Measurements from ENCODE around the gene PIK3CB.
A peak's percentile ranks its signal among the peaks of the same experiment; 100 is the strongest.
"Not testable (repeated sequence)": the region's sequence is repeated elsewhere in the genome, so short reads cannot be mapped to it uniquely, and the experiment has no call there.

PIK3CB gene

GRCh38 chr3:138732456-138732855, 102.3 kb downstream of the PIK3CB start:
- no peak for DNase-seq

DNA sequence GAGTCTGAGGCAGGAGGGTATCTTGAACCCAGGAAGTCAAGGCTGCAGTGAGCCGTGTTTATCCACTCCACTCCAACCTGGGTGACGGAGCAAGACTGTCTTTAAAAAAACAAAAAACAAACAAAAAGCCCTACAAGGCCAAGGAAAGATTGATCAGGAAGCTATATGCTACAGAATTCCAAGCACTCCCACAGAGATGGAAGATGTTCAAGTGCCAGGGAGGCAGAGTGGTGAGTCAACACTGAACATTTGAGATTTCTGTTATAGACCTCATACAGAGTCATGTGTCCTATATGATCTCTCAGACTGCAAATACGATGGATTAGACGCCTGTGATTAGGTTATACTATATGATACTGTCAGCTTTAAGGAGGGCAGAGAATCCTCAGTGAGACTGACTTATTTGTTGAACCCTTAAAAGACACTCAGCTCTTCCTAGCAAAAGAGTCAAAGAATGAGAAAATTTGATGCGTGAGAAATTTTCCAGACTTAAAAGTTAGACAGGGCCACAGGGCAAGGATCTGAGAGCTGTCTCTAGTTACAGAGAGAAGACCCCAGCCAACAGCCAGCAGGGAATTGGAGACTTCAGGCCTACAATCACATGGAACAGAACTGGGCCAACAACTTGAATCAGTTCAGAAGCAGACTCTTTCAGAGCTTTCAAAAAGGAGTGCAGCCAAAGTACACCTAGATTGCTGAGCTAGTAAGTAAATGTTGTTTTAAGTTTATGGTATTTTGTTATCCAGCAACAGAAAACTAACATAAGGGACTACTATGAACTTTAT, 107.6 kb downstream of the PIK3CB start:
- no peak for DNase-seq

- not testable (repeated sequence) for DNase-seq
These were observed 108.7 kb downstream of the PIK3CB start for GRCh38 chr3:138726042-138726441.

DNA sequence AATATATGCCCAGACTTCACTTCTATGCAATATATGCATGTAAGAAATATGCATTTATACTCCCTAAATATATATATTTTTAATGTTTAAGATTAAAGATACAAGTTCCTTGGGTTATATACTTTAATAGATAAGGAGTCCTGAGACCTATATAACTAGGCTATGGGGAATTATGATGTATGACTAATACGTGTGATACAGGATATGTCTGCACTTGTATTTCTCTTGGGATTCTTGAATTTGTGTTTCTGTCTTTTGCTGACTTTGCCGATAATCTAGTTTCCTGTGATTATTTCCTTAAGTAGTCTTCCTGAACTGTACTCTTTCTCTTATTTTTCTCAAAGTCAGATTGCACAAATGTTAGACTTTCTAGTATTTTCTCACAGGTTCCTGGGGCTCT, 109.6 kb downstream of the PIK3CB start:
- no peak for DNase-seq

GRCh38 chr3:138724443-138724842, 110.3 kb downstream of the PIK3CB start:
- DNase-seq: no peak

GRCh38 chr3:138718849-138719248, 115.9 kb downstream of the PIK3CB start:
- DNase-seq: no peak

DNA sequence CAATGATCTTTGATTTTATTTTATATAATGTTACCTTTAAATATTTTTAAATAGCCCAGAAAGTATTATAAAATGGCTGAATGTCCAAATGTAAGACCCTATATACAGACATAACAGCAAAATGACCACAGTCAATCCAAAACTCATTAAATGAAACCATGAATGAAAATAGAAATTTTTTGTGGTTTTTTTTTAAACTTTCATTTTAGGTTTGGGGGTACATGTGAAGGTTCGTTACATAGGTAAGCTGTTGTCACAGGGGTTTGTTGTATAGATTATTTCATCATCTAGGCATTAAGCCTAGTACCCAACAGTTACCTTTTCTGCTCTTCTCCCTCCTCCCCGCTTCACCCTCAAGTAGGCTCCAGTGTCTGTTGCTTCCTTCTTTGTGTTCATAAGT, 117.4 kb downstream of the PIK3CB start:
- no peak for DNase-seq

DNA sequence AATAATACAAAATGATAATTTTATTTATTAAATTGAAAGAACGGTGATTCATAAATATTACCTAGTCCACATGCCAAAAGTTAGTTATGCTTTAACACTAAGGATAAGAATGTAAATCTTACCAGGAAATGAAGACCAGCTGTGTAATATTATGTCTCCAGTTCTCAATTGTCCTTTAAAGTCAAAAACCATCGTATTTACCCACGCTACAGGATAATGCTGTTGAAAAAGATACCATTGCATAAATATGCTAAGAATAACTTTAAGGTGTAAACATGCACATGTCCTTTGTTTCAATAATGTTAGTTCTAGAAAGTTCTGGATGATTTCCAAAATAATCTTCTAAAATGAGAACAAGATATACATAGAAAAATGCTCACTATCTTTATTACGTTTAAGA, 122.6 kb downstream of the PIK3CB start:
- DNase-seq: no peak

DNA sequence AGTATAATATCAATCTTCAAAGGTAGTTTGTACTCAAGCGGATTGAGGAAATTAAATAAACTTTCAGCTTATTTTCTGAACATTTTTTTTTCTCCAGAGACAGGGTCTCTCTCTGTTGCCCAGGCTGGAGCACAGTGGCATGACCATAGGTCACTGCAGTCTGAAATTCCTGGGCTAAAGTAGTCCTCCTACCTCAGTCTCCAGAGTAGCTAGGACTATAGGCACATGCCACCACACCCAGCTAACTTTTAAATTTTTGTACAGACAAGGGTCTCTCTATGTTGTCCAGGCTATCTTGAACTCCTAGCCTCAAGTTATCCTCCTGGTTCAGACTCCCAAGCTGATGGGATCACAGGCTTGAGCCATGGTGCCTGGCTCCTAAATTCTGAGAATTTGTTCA, 129.1 kb downstream of the PIK3CB start:
- no peak for DNase-seq

- DNase-seq: no peak
These were observed 137.9 kb downstream of the PIK3CB start for GRCh38 chr3:138696666-138697370.

GRCh38 chr3:138694287-138695007, 140.3 kb downstream of the PIK3CB start:
- no peak for DNase-seq

DNA sequence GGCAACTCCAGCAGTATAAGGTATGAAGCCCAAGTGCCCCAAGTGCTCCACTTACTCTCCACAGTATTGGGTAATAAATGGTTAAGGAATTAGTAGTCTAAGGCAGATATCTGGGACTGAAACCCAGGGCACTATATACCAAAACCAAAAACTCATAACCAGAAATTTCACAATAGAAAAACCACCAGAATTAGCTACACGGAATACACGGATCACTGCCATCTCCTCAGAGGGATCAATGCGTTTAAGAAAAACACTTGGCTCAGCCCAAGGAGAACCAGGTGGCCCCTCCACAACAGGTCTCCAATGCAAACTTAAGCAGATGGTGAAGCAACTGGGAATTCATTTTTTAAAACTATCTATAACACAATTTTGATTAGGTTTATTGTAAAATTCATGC, 142.6 kb downstream of the PIK3CB start:
- DNase-seq: no peak

DNA sequence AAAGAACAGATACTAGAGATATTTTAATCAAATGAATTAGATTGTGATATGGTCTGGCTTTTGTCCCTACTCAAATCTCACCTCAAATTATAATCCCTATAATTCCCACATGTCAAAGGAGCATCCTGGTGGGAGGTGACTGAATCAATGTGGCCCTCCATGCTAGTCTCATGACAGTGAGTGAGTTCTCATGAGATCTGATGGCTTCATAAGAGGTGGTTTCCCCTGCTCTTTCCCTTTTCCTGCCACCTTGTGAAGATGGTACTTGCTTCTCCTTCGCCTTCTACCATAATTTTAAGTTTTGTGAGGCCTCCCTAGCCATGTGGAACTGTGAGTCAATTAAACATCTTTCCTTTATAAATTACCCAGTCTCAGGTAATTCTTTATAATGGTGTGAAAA, 143.4 kb downstream of the PIK3CB start:
- no peak for DNase-seq

- no peak for DNase-seq
These were observed 144.7 kb downstream of the PIK3CB start for GRCh38 chr3:138690036-138690435.

DNA sequence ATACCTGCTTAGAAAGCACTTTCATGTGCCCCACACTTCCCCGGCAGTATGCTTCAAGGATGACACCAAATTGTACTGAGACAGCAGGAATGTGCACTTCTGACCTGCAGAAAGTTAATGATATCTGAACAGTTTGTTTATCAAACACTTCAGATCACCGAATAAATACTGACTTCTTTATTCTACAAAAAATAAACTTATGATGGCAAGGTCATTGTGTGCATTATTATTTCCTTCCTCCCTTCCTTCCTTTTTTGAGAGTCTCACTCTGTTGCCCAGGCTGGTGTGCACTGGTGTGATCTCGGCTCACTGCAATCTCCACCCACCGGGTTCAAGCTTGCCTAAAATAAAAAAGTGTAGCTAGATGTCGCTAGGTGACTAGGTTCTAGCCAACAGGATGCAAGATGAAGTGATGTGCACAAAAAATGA, 145.8 kb downstream of the PIK3CB start:
- peak; percentile 3 for DNase-seq

DNA sequence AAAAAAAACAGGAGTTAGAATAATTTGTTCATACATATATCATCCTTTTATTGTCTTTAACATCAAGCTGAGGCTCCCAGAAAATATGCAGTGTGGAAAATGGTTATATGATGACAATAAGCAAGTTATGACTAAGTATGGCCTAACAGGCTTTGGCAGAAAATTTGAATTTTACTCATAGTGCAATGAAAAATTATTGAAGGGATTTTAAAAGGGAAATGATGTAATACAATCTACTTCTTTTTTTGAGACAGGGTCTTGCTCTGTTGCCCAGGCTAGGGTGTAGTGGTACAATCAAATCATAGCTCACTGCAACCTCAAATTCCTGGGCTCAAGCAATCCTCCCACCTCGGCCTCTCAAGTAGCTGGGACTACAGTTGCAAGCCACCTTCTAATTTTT, 147.5 kb downstream of the PIK3CB start:
- no peak for DNase-seq

GRCh38 chr3:138686771-138687221, 147.9 kb downstream of the PIK3CB start:
- peak; percentile 11 for DNase-seq

DNA sequence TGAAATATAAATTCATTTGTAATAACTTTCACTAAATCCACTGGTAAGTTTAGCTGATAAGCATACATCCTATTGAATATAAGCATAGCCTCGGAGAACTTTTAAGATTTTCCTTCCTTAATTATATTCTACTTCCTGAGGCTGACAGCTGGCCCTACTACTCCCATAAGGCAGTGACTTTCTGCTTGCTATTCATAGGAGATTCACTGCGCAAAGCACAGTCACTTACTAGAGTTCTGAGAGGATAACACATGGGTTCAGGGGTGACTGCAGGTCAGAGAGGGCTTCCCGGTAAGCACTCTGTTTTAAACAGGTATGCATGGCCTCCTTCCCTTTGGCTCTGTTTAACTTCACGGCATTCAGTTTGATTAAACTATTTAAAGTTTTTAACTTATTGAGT, 150.3 kb downstream of the PIK3CB start:
- DNase-seq: no peak

DNA sequence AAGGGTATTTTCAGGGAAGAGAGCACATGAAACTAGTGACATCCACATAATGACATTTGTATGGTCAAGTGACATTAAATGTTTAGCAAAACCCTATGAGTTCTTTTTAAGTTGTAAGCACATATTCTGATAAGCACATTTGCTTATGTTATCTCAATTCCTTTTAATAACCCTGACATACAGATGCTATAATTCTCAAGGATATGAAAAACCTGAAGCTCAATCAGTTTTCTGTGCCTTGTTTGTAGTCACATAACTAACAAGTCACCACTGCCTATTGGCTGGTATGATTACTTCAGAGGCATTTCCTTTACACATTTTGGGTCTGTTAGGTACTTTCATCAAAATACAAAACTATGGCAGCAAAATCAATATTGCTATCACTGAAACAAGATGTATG, 152.1 kb downstream of the PIK3CB start:
- DNase-seq: no peak

DNA sequence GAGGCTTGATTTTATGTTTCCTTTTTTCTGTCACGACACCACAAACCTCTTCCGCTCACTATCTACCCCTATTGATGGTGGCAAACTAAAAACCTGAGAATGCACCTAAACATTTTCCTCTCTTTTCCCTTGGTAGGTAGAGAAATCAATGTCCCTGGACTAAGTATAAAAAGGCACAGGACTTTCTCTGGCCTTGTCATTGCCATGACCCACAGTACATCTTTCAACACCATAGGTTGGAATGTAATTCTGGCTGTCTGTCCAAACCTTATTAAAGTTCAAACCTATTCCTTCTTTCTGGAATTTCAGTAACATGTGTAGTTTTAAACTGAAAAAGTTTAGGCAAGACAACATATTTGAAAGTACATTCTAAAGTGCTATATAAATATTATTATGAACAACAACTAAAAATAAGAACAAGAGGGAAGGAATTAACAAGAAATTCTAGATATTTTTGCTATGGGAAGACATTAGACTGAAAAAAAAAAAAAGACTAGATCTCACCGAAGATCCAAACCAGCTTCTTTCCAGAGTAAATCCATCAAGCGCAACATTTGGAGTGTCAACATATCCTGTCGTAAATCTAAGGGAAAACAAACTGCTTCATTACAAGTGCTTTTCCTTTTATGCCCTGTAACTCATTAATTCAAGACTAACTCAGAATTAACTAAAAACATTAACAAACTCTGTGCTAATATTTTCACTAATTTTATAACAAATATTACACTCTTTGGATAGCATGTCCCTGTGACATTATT, 153.1 kb downstream of the PIK3CB start:
- DNase-seq: no peak

GRCh38 chr3:138680974-138681373, 153.8 kb downstream of the PIK3CB start:
- not testable (repeated sequence) for DNase-seq

DNA sequence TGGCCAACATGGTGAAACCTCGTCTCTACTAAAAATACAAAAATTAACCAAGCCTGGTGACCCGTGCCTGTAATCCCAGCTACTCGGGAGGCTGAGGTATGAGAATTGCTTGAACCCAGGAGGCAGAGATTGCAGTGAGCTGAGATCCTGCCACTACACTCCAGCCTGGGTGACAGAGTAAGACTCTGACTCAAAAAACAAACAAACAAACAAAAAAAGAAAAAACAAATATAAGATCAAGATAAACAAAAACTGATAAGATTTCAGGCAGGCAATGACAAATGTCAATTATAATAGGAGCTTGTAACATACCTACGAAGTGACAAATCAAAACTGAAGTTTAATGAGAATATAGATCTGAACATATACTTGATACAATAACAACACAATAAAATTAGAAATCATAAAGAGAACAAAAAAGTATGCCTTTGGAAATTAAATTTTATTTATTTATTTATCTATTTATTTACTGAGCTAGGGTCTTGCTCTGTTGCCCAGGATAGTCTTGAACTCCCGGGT, 155.8 kb downstream of the PIK3CB start:
- no peak for DNase-seq

GRCh38 chr3:138678086-138678485, 156.6 kb downstream of the PIK3CB start:
- no peak for DNase-seq

Data from CD4-positive, alpha-beta T cell treated with Interleukin-10 for 1 hour (primary cell).